VCaP (cell line): ENCODE measurements around the gene UHRF1.

Experiments
- H3K27ac ChIP-seq: fragments of 450-650 bp; 2 replicates; pipeline ENCODE4 v1.5.1; 2017
- TF ChIP-seq, protein P1 (sequence below): fragments of 450-650 bp; conservative IDR thresholded peaks from 2 replicates; pipeline ENCODE4 v1.5.1; 2017; ENCODE audit warnings: mild to moderate bottlenecking, moderate library complexity

Gene UHRF1

DNA sequence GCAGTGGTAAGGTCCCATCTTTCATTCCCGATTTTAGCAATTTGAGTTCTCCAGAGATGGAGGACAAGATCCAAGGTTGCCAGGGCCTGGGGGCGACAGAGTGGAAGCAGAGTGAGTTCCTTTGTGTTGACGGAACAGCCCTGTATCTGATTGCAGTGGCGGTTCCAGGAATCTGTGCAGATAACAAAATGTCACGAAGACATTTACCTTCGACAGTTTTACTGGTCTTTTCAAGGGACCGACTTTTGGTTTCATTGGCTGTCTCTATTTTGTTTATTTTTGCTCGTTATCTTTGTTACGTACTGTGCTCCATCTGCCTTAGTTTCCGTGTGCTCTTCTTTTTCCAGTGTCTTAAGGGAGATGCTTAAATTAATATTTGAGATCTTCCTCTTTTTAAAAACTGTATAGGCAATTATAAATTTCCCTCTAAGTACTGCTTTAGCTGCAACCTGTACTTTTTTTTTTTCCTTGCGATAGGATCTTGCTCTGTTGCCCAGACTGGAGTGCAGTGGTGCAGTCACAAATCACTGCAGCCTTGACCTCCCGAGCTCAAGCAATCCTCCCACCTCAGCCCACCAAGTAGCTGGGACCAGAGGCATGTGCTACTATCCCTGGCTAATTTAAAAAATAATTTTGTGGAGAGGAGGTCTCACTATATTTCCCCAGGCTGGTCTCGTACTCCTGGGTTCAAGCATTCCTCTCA, 82.8 kb downstream of the UHRF1 start:
- H3K27ac ChIP-seq = peak overlapping the region; percentile 91
- TF ChIP-seq, protein P1, sequence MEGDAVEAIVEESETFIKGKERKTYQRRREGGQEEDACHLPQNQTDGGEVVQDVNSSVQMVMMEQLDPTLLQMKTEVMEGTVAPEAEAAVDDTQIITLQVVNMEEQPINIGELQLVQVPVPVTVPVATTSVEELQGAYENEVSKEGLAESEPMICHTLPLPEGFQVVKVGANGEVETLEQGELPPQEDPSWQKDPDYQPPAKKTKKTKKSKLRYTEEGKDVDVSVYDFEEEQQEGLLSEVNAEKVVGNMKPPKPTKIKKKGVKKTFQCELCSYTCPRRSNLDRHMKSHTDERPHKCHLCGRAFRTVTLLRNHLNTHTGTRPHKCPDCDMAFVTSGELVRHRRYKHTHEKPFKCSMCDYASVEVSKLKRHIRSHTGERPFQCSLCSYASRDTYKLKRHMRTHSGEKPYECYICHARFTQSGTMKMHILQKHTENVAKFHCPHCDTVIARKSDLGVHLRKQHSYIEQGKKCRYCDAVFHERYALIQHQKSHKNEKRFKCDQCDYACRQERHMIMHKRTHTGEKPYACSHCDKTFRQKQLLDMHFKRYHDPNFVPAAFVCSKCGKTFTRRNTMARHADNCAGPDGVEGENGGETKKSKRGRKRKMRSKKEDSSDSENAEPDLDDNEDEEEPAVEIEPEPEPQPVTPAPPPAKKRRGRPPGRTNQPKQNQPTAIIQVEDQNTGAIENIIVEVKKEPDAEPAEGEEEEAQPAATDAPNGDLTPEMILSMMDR = no peak

GRCh38 chr19:4993683-4994082, 84.4 kb downstream of the UHRF1 start:
- TF ChIP-seq, protein P1 = no peak
- H3K27ac ChIP-seq = peak overlapping the region; percentile 91

DNA sequence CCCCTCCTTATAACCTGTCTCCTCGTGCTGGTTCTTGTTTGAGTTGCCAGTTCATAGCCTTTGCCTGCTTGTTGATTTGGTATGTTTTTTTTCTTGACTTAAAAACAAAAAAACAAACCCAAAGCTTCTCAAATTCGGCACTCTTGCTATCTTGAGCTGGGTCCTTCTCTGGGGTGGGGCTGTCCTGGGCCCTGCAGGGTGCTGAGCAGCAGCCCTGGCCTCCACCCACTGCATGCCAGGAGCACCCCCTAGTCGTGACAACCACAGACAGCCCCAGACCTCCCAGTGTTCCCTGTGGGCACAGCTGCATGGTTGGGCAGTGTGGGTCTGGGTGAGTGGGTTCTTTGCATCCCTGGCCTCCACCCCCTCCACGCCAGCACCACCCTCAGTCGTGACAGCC, 87.4 kb downstream of the UHRF1 start:
- TF ChIP-seq, protein P1 = no peak

GRCh38 chr19:4997297-4997696, 88.0 kb downstream of the UHRF1 start:
- peak overlapping the region; percentile 19; the same call in 1 of the 2 replicates for H3K27ac ChIP-seq
- TF ChIP-seq, protein P1 = no peak

More for the DNA sequence above, 87.4 kb downstream of the UHRF1 start:
- H3K27ac ChIP-seq = peak overlapping the region; percentile 19; the same call in 1 of the 2 replicates

- no peak overlapping the region for H3K27ac ChIP-seq
- TF ChIP-seq, protein P1 = no peak
Measured at GRCh38 chr19:5000120-5000611, 90.9 kb downstream of the UHRF1 start.

DNA sequence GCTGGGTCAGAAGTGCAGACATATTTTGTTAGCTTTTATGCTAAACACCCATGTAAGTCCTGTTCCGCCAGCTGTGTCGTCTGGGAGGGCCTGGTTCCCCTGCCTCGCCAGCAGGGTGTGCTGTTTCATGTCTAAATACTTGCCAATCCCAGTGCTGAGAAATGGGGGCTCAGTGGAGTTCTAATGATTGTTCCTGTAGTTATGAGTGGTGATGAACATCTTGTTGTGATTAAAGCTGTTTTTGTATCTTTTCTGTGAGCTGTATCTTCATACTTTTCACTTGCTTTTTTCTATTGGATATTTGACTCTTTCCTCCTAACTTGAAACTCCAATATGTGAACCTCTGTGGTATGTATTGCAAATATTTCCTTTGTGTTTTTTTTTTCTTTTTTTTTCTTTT, 92.3 kb downstream of the UHRF1 start:
- TF ChIP-seq, protein P1 = peak; percentile 73
- peak overlapping the region; percentile 64 for H3K27ac ChIP-seq

DNA sequence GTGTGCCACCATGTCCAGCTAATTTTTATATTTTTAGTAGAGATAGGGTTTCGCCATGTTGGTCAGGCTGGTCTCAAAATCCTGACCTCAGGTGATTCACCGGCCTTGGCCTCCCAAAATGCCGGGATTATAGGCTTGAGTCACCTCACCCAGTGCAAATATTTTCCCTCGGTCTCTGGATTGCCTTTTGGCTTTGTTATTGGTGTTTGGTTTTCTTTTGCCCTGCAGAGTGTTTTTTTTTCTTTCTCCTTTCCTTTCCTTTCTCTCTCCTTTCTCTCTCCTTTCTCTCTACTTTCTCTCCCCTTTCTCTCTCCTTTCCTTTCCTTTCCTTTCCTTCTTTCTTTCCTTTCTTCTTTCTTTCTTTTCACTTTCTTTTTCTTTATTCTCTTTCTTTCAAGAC, 92.8 kb downstream of the UHRF1 start:
- peak overlapping the region; percentile 64 for H3K27ac ChIP-seq
- TF ChIP-seq, protein P1 = no peak
